AG10803 (cell line): ENCODE data around the gene BRS3.
"Not testable (repeated sequence)": the region's sequence is repeated elsewhere in the genome, so short reads cannot be mapped to it uniquely, and the experiment has no call there.

Source experiments
- DNase-seq: peaks from one replicate; pipeline ENCODE4 v3.0.0; 2010; ENCODE audit warnings: low read depth
- H3K4me3 ChIP-seq: 2 replicates; pipeline ENCODE4 v1.5.1; 2011; ENCODE audit warnings: mild to moderate bottlenecking, low read length, control low read depth
- CTCF ChIP-seq: conservative IDR thresholded peaks from 2 replicates; pipeline ENCODE4 v1.5.1; 2011; ENCODE audit warnings: mild to moderate bottlenecking, low read length, control low read depth, inconsistent platforms

Gene BRS3

GRCh38 chrX:136487647-136488046, at the start of gene BRS3:
BRS3 (plus strand) TSS chrX:136487947; CDS start chrX:136488115, 168 bp downstream.
- no peak for TF ChIP-seq CTCF
- no peak for DNase-seq
- H3K4me3 ChIP-seq = no peak within 1 kb of the TSS

GRCh38 chrX:136438192-136438591, 49.6 kb upstream of the BRS3 start:
- H3K4me3 ChIP-seq = no peak overlapping the region
- DNase-seq = no peak
- TF ChIP-seq CTCF = no peak

- DNase-seq, H3K4me3 ChIP-seq: not testable (repeated sequence)
Observed at GRCh38 chrX:136445674-136446073, 42.1 kb upstream of the BRS3 start.

- TF ChIP-seq CTCF = no peak
- DNase-seq = no peak
- H3K4me3 ChIP-seq = no peak overlapping the region
Observed at GRCh38 chrX:136446208-136446607, 41.5 kb upstream of the BRS3 start.

- DNase-seq = no peak
- no peak for TF ChIP-seq CTCF
- no peak overlapping the region for H3K4me3 ChIP-seq
Observed at GRCh38 chrX:136447308-136447707, 40.4 kb upstream of the BRS3 start.

GRCh38 chrX:136447968-136448367, 39.8 kb upstream of the BRS3 start:
- H3K4me3 ChIP-seq = no peak overlapping the region
- DNase-seq = no peak
- TF ChIP-seq CTCF = no peak

GRCh38 chrX:136450050-136450830, 37.5 kb upstream of the BRS3 start:
- DNase-seq = no peak
- TF ChIP-seq CTCF = no peak
- H3K4me3 ChIP-seq = no peak overlapping the region

- no peak overlapping the region for H3K4me3 ChIP-seq
- TF ChIP-seq CTCF = no peak
- DNase-seq = no peak
Observed at GRCh38 chrX:136452614-136453013, 35.1 kb upstream of the BRS3 start.
